Esophagus squamous epithelium (tissue), 5 donors: Measurements from ENCODE around the gene PRKAR2B. TPM values are rescaled to one million over a fixed set of nuclear protein-coding genes. Genes with fewer than 3 reads are reported as not detected.

Experiments used
- DNase-seq: peaks from one replicate; lab custom pipeline; 2025; lab: John Stamatoyannopoulos, UW
- H3K27ac ChIP-seq, 4 donors: fragments of 200-600 bp; sonication (generic); one replicate each; pipeline ENCODE4 v1.5.1; 2016 to 2019; ENCODE audit warnings: mild to moderate bottlenecking in 1 of 4
- H3K27me3 ChIP-seq, 4 donors: fragments of 200-600 bp; sonication (generic); 1 replicate in 3 of 4; 2 replicates in 1 of 4; pipeline versions ENCODE4 v1.5.1 to v1.6.0; 2017 to 2021; ENCODE audit warnings: antibody characterized with exemption in 1 of 4
- H3K36me3 ChIP-seq, 3 donors: fragments of 200-600 bp; sonication (generic); one replicate each; pipeline ENCODE4 v1.5.1; 2016 to 2019
- H3K4me1 ChIP-seq, 3 donors: fragments of 200-600 bp; sonication (generic); one replicate each; pipeline ENCODE4 v1.5.1; 2017 to 2019
- H3K4me3 ChIP-seq, 4 donors: fragments of 200-600 bp; sonication (generic); 1 replicate in 3 of 4; 2 replicates in 1 of 4; pipeline ENCODE4 v1.5.1; 2016 to 2019; ENCODE audit warnings: mild to moderate bottlenecking in 2 of 4, moderate library complexity in 1 of 4
- H3K9me3 ChIP-seq, 3 donors: fragments of 200-600 bp; sonication (generic); one replicate each; pipeline ENCODE4 v1.5.1; 2016 to 2019
- CTCF ChIP-seq, 6 experiments: fragments of 450-650 bp in 4 of 6; fragments of 200-600 bp in 2 of 6; sonication (generic) in 2 of 6; IDR thresholded peaks; one replicate each; pipeline ENCODE4 v1.5.1; 2016 to 2019; ENCODE audit warnings: antibody characterized with exemption in 6 of 6, mild to moderate bottlenecking in 4 of 6, moderate library complexity in 4 of 6
- POLR2A ChIP-seq, 4 donors: fragments of 450-650 bp; IDR thresholded peaks; one replicate each; pipeline ENCODE4 v1.6.1; 2017; ENCODE audit warnings: antibody characterized with exemption in 4 of 4, mild to moderate bottlenecking in 4 of 4, moderate library complexity in 3 of 4
- WGBS, 2 donors: methylation state at CpG; one replicate each; pipeline ENCODE4 v1.1.5; 2018; 5-methylcytosine and 5-hydroxymethylcytosine counted together
- intact Hi-C: fragments of 100-400 bp; cut with DNase I; formaldehyde crosslinking; loops from one replicate; pipeline ENCODE4 v1.15.0; 2022
- total RNA-seq, 4 donors: library from RNA; depleted of rRNA; stranded (reverse); fragments of >200 nt; gene quantifications; one replicate each; pipeline ENCODE4 v1.1.0, GENCODE V29; 2016
- donor health status: DM: yes; HTN: yes; CAD: no.

Gene PRKAR2B
- total RNA-seq, 4 donors from 2014 or later: 1.1 to 23.1 (median 4.2) TPM

- H3K36me3 ChIP-seq: no peaks in the 10 kb centered on the region
- no peaks in the 10 kb centered on the region for H3K9me3 ChIP-seq
- peak overlapping the region in 1 of 4 donors; percentile 23 for H3K4me3 ChIP-seq
- H3K4me1 ChIP-seq: peaks cover 0 to 9% (median 4%) of the 10 kb centered on the region in 3 donors
- no peak for DNase-seq
- no peaks in the 10 kb centered on the region for H3K27me3 ChIP-seq
- no peak for TF ChIP-seq POLR2A (IDR thresholded peaks at IDR 0.05)
- no peak for TF ChIP-seq CTCF (IDR thresholded peaks at IDR 0.05)
- intact Hi-C loops: no loop called here
- 69 to 71% methylated on average over 4 of the region's 4 CpGs for WGBS, 2 donors
- peak overlapping the region in 3 of 4 donors; percentile 7 to 54 (median 44) for H3K27ac ChIP-seq
Measured at GRCh38 chr7:107065929-107066247, 21.4 kb downstream of the PRKAR2B start.

GRCh38 chr7:107068156-107068555 is 23.7 kb downstream of the PRKAR2B start:
- H3K36me3 ChIP-seq: no peaks in the 10 kb centered on the region
- H3K9me3 ChIP-seq: no peaks in the 10 kb centered on the region
- peaks cover 0 to 9% (median 4%) of the 10 kb centered on the region in 3 donors for H3K4me1 ChIP-seq
- WGBS, 2 donors: 65 to 74% methylated on average over 3 of the region's 3 CpGs
- no peaks in the 10 kb centered on the region for H3K27me3 ChIP-seq
- no peak overlapping the region for H3K4me3 ChIP-seq
- no peak overlapping the region for H3K27ac ChIP-seq
- TF ChIP-seq CTCF (IDR thresholded peaks at IDR 0.05): no peak
- no peak for TF ChIP-seq POLR2A (IDR thresholded peaks at IDR 0.05)
- intact Hi-C loops: no loop called here
- no peak for DNase-seq

GRCh38 chr7:107069457-107069856 is 25.0 kb downstream of the PRKAR2B start:
- no peak overlapping the region for H3K27ac ChIP-seq
- no peaks in the 10 kb centered on the region for H3K27me3 ChIP-seq
- TF ChIP-seq CTCF (IDR thresholded peaks at IDR 0.05) (no peak), POLR2A (IDR thresholded peaks at IDR 0.05) (no peak)
- H3K4me3 ChIP-seq: peak overlapping the region in 1 of 4 donors; percentile 15
- DNase-seq: no peak
- 72 to 89% methylated on average over 4 of the region's 4 CpGs for WGBS, 2 donors
- peaks cover 0 to 9% (median 4%) of the 10 kb centered on the region in 3 donors for H3K4me1 ChIP-seq
- intact Hi-C loops: no loop called here
- H3K9me3 ChIP-seq: no peaks in the 10 kb centered on the region
- no peaks in the 10 kb centered on the region for H3K36me3 ChIP-seq

- intact Hi-C loops: no loop called here
- 50 to 87% methylated on average over 2 of the region's 2 CpGs for WGBS, 2 donors
- no peak overlapping the region for H3K27ac ChIP-seq
- H3K4me3 ChIP-seq: no peak overlapping the region
- TF ChIP-seq POLR2A (IDR thresholded peaks at IDR 0.05) (no peak), CTCF (IDR thresholded peaks at IDR 0.05) (no peak)
- no peaks in the 10 kb centered on the region for H3K36me3 ChIP-seq
- no peaks in the 10 kb centered on the region for H3K9me3 ChIP-seq
- DNase-seq: no peak
- no peaks in the 10 kb centered on the region for H3K27me3 ChIP-seq
- peaks cover 0 to 9% (median 4%) of the 10 kb centered on the region in 3 donors for H3K4me1 ChIP-seq
Measured at GRCh38 chr7:107070710-107071109, 26.2 kb downstream of the PRKAR2B start.

- 87 to 90% methylated on average over 3 of the region's 3 CpGs for WGBS, 2 donors
- H3K4me1 ChIP-seq: peaks cover 0 to 9% (median 4%) of the 10 kb centered on the region in 3 donors
- intact Hi-C loops: no loop called here
Measured at GRCh38 chr7:107071129-107071528, 26.6 kb downstream of the PRKAR2B start.

More at GRCh38 chr7:107071129-107071528, 26.6 kb downstream of the PRKAR2B start:
- Histone ChIP-seq H3K27me3 (no peaks in the 10 kb centered on the region), H3K9me3 (no peaks in the 10 kb centered on the region), H3K36me3 (no peaks in the 10 kb centered on the region), H3K27ac (no peak overlapping the region), H3K4me3 (no peak overlapping the region)
- TF ChIP-seq CTCF (IDR thresholded peaks at IDR 0.05) (no peak), POLR2A (IDR thresholded peaks at IDR 0.05) (no peak)
- DNase-seq: no peak
